Gastrocnemius medialis (tissue), 4 donors: ENCODE measurements around the gene YTHDF1. TPM values are rescaled to one million over a fixed set of nuclear protein-coding genes. Genes with fewer than 3 reads are reported as not detected.

Experiments used
- ATAC-seq, 2 donors: fragments of 150-250 bp; one replicate each; pipeline ENCODE4 v1.9.1; 2016
- DNase-seq, 2 donors: peaks; one replicate each; pipeline ENCODE4 v3.0.0-alpha.2; 2019
- H3K27ac ChIP-seq, 4 donors: fragments of 200-600 bp; sonication (generic); 1 replicate in 1 of 4; 2 replicates in 3 of 4; pipeline ENCODE4 v1.5.1; 2016 to 2018; ENCODE audit warnings: mild to moderate bottlenecking in 2 of 4, moderate library complexity in 1 of 4
- H3K27me3 ChIP-seq, 3 donors: fragments of 200-600 bp; sonication (generic) in 2 of 3; 1 replicate in 1 of 3; 2 replicates in 2 of 3; pipeline versions ENCODE4 v1.5.1 to v1.6.0; 2016 to 2019; ENCODE audit warnings: mild to moderate bottlenecking in 1 of 3, moderate library complexity in 1 of 3
- H3K36me3 ChIP-seq, 2 donors: fragments of 200-600 bp; sonication (generic) in 1 of 2; one replicate each; pipeline ENCODE4 v1.5.1; 2017 to 2018
- H3K4me1 ChIP-seq, 2 donors: fragments of 200-600 bp; sonication (generic) in 1 of 2; one replicate each; pipeline ENCODE4 v1.5.1; 2016 to 2017; ENCODE audit warnings: mild to moderate bottlenecking in 2 of 2
- H3K4me3 ChIP-seq, 4 donors: fragments of 200-600 bp; sonication (generic) in 3 of 4; 1 replicate in 1 of 4; 2 replicates in 3 of 4; pipeline ENCODE4 v1.5.1; 2016 to 2019; ENCODE audit warnings: mild to moderate bottlenecking in 2 of 4
- H3K9me3 ChIP-seq, 3 donors: fragments of 200-600 bp; sonication (generic) in 2 of 3; 1 replicate in 1 of 3; 2 replicates in 2 of 3; pipeline ENCODE4 v1.5.1; 2016 to 2019
- POLR2A ChIP-seq, 2 donors: fragments of 450-650 bp; IDR thresholded peaks; one replicate each; pipeline ENCODE4 v1.6.1; 2017; ENCODE audit warnings: antibody characterized with exemption in 2 of 2, mild to moderate bottlenecking in 2 of 2, moderate library complexity in 2 of 2
- in situ Hi-C, 4 donors: fragments of 200-750 bp; cut with MboI; loops; one replicate each; pipeline versions ENCODE4 v1.15.0 to v1.8.0; 2017; ENCODE audit warnings: low sequenced_read_pairs in 4 of 4
- intact Hi-C: fragments of 100-400 bp; cut with DNase I; formaldehyde crosslinking; loops from one replicate; pipeline ENCODE4 v1.15.1; 2023; ENCODE audit warnings: low total_unique reads
- total RNA-seq, 4 donors: library from RNA; depleted of rRNA; stranded (reverse); fragments of >200 nt; gene quantifications; one replicate each; pipeline versions ENCODE4 v1.1.0 to v1.2.3, GENCODE V29; 2016
- TF ChIP-seq, protein P1 (sequence below), 5 experiments: fragments of 450-650 bp in 3 of 5; fragments of 200-600 bp in 2 of 5; sonication (generic) in 2 of 5; IDR thresholded peaks in 4 of 5; conservative IDR thresholded peaks in 1 of 5; 1 replicate in 4 of 5; 2 replicates in 1 of 5; pipeline ENCODE4 v1.5.1; 2016 to 2019; ENCODE audit warnings: antibody characterized with exemption in 5 of 5, mild to moderate bottlenecking in 3 of 5, moderate library complexity in 3 of 5

Gene YTHDF1
- total RNA-seq, 4 donors from 2014 or later, result 37.1 to 45.7 (median 40.4) TPM

DNA sequence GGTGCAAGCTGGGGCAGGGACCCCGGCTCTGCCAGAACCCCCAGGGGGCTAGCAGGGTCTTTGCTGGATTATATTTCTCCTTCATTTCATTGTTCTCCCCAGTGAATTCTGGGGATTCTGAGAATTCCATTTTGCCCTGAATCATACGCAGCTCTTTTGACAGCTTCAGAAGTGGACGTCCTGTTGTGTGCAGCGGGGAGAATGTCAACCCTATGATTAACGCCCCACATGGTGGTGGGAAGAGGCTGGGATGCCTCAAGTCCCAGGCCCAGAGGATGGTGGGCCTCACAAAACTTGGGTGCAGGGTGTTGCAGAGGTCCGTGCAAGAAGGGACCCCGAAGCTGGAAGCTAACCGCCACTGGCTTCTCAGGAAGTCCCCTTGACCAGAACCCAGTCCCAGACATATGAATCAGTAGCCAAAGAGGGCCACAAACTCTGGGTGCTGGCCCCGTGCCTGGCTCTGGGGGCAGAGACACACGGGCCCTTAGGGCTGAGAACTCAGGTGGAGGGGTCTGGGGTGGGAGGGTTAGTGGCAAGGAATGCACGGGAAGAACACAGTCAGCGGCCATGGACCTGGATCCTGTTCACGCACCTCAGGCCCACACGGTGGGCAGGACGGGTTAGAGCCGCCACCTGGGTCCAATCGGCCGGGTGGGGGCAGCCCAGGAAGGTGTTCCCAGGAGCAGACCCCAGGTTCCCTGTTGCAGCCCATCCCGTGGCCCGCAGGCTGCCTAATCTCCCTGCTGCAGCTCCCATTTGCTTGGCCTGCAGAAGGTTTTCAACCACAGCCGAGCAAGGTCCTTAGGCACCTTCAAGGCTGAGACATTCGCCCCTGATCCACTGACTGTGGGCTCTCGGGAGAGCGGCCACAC, 51.2 kb downstream of the YTHDF1 start:
- in situ Hi-C loops, result no loop called here
- Histone ChIP-seq H3K27me3 (peaks cover 9 to 27% (median 10%) of the 10 kb centered on the region in 3 donors), H3K27ac (no peak overlapping the region), H3K36me3 (no peaks in the 10 kb centered on the region), H3K4me3 (no peak overlapping the region), H3K4me1 (no peaks in the 10 kb centered on the region), H3K9me3 (no peaks in the 10 kb centered on the region)
- no peak for DNase-seq
- intact Hi-C loops, result no loop called here
- ATAC-seq, result no peak
- TF ChIP-seq, protein P1, sequence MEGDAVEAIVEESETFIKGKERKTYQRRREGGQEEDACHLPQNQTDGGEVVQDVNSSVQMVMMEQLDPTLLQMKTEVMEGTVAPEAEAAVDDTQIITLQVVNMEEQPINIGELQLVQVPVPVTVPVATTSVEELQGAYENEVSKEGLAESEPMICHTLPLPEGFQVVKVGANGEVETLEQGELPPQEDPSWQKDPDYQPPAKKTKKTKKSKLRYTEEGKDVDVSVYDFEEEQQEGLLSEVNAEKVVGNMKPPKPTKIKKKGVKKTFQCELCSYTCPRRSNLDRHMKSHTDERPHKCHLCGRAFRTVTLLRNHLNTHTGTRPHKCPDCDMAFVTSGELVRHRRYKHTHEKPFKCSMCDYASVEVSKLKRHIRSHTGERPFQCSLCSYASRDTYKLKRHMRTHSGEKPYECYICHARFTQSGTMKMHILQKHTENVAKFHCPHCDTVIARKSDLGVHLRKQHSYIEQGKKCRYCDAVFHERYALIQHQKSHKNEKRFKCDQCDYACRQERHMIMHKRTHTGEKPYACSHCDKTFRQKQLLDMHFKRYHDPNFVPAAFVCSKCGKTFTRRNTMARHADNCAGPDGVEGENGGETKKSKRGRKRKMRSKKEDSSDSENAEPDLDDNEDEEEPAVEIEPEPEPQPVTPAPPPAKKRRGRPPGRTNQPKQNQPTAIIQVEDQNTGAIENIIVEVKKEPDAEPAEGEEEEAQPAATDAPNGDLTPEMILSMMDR (IDR thresholded peaks at IDR 0.05 in 4 of 5, conservative IDR thresholded peaks at IDR 0.05 in 1 of 5), result no peak
- no peak for TF ChIP-seq POLR2A (IDR thresholded peaks at IDR 0.05)

DNA sequence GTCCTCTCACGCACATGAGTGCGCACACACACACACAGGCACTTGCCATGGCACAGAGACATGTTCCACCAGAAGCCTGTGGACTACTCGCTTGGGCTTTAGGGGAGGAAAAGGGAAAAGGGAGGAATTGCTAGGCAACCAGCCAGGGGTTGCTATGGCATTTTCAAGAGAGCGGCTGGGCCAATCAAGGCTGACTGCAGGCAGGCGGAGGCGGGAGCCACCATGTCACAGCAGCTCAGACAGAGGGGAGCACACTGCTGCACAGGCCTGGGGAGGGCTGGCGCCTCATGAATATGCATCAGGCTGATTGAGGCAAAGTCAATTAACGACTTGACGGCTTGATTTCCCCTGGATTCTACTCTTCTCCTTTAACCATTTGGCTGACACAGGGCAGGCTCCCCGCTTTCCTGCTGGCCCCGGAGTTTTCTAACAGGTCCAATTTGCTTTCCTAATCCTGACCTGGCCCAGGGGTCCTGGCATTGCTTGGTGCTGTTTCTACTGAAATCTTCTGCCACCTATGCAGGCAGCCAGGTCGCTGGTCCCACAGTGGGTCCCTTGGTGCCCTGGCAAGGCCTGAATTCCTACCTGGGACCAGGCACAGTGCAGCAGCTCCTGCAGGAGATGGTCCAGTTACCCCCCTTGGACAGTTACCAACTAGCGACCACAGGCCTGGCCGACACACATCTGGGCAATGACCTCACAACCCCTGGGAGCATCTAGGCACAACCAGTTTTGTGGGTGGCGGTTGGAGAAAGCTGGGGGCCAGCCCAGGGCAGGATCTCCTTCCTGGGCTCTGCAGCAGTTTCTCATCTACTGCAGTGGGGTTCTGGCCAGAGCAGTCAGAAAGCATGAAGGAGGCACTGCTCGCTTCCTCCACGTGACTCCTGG, 52.1 kb downstream of the YTHDF1 start:
- DNase-seq (no peak), ATAC-seq (no peak)
- peaks cover 13 to 32% (median 15%) of the 10 kb centered on the region in 3 donors for H3K27me3 ChIP-seq
- no peak overlapping the region for H3K4me3 ChIP-seq
- no peaks in the 10 kb centered on the region for H3K4me1 ChIP-seq
- TF ChIP-seq, protein P1 (IDR thresholded peaks at IDR 0.05 in 4 of 5, conservative IDR thresholded peaks at IDR 0.05 in 1 of 5), result no peak
- TF ChIP-seq POLR2A (IDR thresholded peaks at IDR 0.05), result no peak
- H3K27ac ChIP-seq, result no peak overlapping the region
- intact Hi-C loops (no loop called here), in situ Hi-C loops (no loop called here)
- no peaks in the 10 kb centered on the region for H3K36me3 ChIP-seq
- H3K9me3 ChIP-seq, result no peaks in the 10 kb centered on the region

DNA sequence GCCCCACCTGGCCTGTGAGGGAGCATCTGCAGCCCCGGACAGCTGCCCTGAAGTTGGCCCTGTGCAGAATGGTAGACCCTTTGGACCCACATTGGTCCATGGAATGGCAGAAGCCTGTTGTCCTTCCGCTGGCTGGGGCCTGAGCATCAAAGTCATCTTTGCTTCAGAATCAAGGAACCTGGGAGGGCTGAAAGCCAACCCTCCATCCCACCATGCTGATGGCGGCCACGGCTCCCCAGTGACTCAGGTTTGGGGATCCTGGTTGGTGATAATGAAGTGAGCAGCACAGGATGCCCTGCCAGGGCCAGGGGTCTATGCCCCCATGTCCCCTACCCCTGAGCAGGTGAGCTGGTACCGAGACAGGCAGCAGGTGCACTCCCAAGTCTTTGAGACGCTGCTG, 52.8 kb downstream of the YTHDF1 start:
- Histone ChIP-seq H3K9me3 (no peaks in the 10 kb centered on the region), H3K4me3 (no peak overlapping the region), H3K27me3 (peaks cover 15 to 37% (median 19%) of the 10 kb centered on the region in 3 donors), H3K27ac (no peak overlapping the region), H3K4me1 (no peaks in the 10 kb centered on the region), H3K36me3 (no peaks in the 10 kb centered on the region)
- no peak for TF ChIP-seq POLR2A (IDR thresholded peaks at IDR 0.05)
- TF ChIP-seq, protein P1 (IDR thresholded peaks at IDR 0.05 in 4 of 5, conservative IDR thresholded peaks at IDR 0.05 in 1 of 5), result no peak
- in situ Hi-C loops (no loop called here), intact Hi-C loops (no loop called here)
- DNase-seq, result no peak
- no peak for ATAC-seq

DNA sequence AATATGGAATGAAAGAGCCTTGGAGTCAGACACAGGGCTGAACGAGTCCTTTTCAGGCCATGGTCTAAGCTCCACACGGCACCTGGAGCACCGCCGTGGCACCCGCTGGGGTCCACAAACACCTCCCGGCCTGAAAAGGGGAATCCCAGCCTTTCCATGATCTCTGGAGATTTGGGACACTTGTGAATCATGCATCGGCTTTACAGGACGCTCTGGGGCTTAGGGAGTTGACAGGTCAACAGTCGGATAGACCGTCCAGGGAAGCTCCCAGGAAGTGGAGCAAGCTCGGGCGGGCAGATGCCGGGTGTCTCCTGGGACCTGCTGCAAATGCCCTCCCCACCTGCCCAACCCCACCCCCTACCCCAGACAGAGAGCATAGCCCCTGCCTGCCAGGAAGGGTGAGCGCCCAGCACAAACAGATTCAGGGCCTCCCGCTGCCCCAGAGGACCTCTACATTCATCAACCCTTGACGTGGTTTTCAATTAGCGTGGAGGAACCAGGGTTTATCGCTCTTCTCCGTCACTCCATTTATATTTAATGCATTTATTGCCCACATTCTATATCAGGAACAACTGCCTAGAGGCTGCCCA, 53.6 kb downstream of the YTHDF1 start:
- Histone ChIP-seq H3K27me3 (peaks cover 15 to 44% (median 26%) of the 10 kb centered on the region in 3 donors), H3K4me1 (no peaks in the 10 kb centered on the region), H3K9me3 (no peaks in the 10 kb centered on the region), H3K36me3 (no peaks in the 10 kb centered on the region), H3K27ac (no peak overlapping the region), H3K4me3 (no peak overlapping the region)
- DNase-seq, result no peak
- in situ Hi-C loops (no loop called here), intact Hi-C loops (no loop called here)
- TF ChIP-seq POLR2A (IDR thresholded peaks at IDR 0.05), result no peak
- TF ChIP-seq, protein P1 (IDR thresholded peaks at IDR 0.05 in 4 of 5, conservative IDR thresholded peaks at IDR 0.05 in 1 of 5), result no peak
- no peak for ATAC-seq
